ENCODE results near the gene TXNDC9. TPM values are rescaled to one million over a fixed set of nuclear protein-coding genes. Genes with fewer than 3 reads are reported as not detected.
A peak's percentile ranks its signal among the peaks of the same experiment; 100 is the strongest.

TXNDC9 gene
- total and polyA plus RNA-seq, 4 donors: 12.5 to 27.5 (median 20.9) TPM

DNA sequence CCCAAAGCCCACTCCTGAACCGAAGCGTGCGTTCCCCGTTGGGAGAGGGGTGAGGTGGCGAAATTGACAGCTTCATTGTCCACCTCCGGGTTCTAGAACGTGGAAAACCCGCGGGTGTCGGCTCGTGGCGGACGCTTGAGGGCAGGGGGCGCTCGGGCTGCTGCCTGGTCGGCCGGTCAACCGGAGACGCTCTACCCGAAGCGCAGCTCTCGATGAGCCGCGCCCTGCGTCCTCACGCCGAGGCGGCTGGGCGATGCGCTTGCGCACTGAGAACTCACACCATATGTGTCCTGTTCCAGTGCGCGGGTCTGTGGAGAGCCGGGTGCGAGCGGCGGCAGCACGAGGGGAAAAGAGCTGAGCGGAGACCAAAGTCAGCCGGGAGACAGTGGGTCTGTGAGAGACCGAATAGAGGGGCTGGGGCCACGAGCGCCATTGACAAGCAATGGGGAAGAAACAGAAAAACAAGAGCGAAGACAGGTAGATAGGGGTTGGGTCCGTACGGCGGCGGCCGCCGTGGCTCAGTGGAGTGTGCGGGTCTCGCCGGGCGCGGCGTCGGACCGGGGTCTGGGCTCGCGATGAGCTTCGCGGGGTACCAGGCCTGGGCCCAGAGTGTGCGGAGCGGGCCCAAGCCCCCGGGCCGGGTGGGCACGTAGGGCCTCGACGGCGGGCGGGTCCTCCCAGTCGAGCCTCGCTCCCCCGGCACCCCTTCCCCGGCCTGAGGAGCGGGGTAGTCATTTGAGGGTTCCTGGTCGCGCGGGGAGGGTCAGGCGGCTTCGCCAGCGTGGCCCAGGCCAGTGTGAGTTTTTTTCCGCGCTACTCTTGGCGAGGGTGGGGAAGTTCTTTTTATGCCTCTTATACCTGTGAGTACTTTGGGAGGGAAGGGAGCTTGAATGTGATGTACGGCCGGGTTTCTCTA lies 1.2 kb upstream of the TXNDC9 start, which contains the start of gene EIF5B (continued):
- TF ChIP-seq JUND (IDR thresholded peaks at IDR 0.05): no peak
- TF ChIP-seq HNF4A (conservative IDR thresholded peaks at IDR 0.05): peak; percentile 34 to 67
- peak in 1 of 2 donors; percentile 82 for TF ChIP-seq GABPA (IDR thresholded peaks at IDR 0.05 in 1 of 2, conservative IDR thresholded peaks at IDR 0.05 in 1 of 2)
- peak; percentile 49 to 72 for TF ChIP-seq RAD21 (IDR thresholded peaks at IDR 0.05)
- peak; percentile 50 to 84 for TF ChIP-seq RXRA (IDR thresholded peaks at IDR 0.05)
- peak; percentile 75 for TF ChIP-seq SP1 (IDR thresholded peaks at IDR 0.05)
- peak; percentile 16 for TF ChIP-seq NR2F2 (IDR thresholded peaks at IDR 0.05)

DNA sequence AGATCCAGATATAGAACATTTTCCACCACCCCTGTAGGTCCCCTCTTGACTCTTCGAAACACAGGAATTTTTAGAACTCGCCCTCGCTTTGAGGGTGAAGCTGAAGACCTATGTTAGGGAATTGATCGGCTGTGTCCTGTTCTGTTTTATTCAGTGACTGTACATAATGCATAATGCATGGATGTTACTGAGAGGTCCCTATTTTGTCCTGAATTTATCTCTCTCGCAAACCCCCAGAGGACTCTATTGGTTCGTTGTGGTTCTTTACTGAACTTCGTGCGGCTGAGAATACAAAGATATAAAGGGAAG lies 625 bp upstream of the TXNDC9 start:
- TF ChIP-seq, protein P1, sequence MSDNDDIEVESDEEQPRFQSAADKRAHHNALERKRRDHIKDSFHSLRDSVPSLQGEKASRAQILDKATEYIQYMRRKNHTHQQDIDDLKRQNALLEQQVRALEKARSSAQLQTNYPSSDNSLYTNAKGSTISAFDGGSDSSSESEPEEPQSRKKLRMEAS (IDR thresholded peaks at IDR 0.05): no peak
- TF ChIP-seq HNF4A (conservative IDR thresholded peaks at IDR 0.05) (no peak), FOXA2 (IDR thresholded peaks at IDR 0.05) (no peak), HNF4G (IDR thresholded peaks at IDR 0.05) (no peak), JUND (IDR thresholded peaks at IDR 0.05) (no peak), NR2F2 (IDR thresholded peaks at IDR 0.05) (no peak), SP1 (IDR thresholded peaks at IDR 0.05) (no peak), FOXA1 (IDR thresholded peaks at IDR 0.05) (no peak), RXRA (IDR thresholded peaks at IDR 0.05) (no peak), RAD21 (IDR thresholded peaks at IDR 0.05) (no peak), TAF1 (conservative IDR thresholded peaks at IDR 0.05) (no peak), EGR1 (IDR thresholded peaks at IDR 0.05; ENCODE audit: low read depth in 2 of 2) (no peak), YY1 (IDR thresholded peaks at IDR 0.05) (no peak), GABPA (IDR thresholded peaks at IDR 0.05 in 1 of 2, conservative IDR thresholded peaks at IDR 0.05 in 1 of 2) (no peak)
- TF ChIP-seq, protein P2, sequence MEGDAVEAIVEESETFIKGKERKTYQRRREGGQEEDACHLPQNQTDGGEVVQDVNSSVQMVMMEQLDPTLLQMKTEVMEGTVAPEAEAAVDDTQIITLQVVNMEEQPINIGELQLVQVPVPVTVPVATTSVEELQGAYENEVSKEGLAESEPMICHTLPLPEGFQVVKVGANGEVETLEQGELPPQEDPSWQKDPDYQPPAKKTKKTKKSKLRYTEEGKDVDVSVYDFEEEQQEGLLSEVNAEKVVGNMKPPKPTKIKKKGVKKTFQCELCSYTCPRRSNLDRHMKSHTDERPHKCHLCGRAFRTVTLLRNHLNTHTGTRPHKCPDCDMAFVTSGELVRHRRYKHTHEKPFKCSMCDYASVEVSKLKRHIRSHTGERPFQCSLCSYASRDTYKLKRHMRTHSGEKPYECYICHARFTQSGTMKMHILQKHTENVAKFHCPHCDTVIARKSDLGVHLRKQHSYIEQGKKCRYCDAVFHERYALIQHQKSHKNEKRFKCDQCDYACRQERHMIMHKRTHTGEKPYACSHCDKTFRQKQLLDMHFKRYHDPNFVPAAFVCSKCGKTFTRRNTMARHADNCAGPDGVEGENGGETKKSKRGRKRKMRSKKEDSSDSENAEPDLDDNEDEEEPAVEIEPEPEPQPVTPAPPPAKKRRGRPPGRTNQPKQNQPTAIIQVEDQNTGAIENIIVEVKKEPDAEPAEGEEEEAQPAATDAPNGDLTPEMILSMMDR (IDR thresholded peaks at IDR 0.05; ENCODE audit: low read depth, low read length, missing input control): no peak
- TF ChIP-seq, protein P3, sequence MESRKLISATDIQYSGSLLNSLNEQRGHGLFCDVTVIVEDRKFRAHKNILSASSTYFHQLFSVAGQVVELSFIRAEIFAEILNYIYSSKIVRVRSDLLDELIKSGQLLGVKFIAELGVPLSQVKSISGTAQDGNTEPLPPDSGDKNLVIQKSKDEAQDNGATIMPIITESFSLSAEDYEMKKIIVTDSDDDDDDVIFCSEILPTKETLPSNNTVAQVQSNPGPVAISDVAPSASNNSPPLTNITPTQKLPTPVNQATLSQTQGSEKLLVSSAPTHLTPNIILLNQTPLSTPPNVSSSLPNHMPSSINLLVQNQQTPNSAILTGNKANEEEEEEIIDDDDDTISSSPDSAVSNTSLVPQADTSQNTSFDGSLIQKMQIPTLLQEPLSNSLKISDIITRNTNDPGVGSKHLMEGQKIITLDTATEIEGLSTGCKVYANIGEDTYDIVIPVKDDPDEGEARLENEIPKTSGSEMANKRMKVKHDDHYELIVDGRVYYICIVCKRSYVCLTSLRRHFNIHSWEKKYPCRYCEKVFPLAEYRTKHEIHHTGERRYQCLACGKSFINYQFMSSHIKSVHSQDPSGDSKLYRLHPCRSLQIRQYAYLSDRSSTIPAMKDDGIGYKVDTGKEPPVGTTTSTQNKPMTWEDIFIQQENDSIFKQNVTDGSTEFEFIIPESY (IDR thresholded peaks at IDR 0.05): no peak
- TF ChIP-seq, protein P4, sequence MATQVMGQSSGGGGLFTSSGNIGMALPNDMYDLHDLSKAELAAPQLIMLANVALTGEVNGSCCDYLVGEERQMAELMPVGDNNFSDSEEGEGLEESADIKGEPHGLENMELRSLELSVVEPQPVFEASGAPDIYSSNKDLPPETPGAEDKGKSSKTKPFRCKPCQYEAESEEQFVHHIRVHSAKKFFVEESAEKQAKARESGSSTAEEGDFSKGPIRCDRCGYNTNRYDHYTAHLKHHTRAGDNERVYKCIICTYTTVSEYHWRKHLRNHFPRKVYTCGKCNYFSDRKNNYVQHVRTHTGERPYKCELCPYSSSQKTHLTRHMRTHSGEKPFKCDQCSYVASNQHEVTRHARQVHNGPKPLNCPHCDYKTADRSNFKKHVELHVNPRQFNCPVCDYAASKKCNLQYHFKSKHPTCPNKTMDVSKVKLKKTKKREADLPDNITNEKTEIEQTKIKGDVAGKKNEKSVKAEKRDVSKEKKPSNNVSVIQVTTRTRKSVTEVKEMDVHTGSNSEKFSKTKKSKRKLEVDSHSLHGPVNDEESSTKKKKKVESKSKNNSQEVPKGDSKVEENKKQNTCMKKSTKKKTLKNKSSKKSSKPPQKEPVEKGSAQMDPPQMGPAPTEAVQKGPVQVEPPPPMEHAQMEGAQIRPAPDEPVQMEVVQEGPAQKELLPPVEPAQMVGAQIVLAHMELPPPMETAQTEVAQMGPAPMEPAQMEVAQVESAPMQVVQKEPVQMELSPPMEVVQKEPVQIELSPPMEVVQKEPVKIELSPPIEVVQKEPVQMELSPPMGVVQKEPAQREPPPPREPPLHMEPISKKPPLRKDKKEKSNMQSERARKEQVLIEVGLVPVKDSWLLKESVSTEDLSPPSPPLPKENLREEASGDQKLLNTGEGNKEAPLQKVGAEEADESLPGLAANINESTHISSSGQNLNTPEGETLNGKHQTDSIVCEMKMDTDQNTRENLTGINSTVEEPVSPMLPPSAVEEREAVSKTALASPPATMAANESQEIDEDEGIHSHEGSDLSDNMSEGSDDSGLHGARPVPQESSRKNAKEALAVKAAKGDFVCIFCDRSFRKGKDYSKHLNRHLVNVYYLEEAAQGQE (IDR thresholded peaks at IDR 0.05): no peak
- TF ChIP-seq, protein P5, sequence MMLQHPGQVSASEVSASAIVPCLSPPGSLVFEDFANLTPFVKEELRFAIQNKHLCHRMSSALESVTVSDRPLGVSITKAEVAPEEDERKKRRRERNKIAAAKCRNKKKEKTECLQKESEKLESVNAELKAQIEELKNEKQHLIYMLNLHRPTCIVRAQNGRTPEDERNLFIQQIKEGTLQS (IDR thresholded peaks at IDR 0.05): no peak
- Histone ChIP-seq H3K36me3 (ENCODE audit: control insufficient read depth in 4 of 4, insufficient read depth in 3 of 4, low read depth in 1 of 4, low read length in 3 of 4) (peaks cover 0 to 10% (median 6%) of the 10 kb centered on the region in 4 donors), H3K9me3 (ENCODE audit: control insufficient read depth in 4 of 4, low read length in 3 of 4) (no peaks in the 10 kb centered on the region), H3K9ac (ENCODE audit: low read depth in 1 of 2, low read length in 2 of 2) (peak overlapping the region; percentile 83 to 98), H3K27ac (ENCODE audit: low read depth in 1 of 2, low read length in 2 of 2) (peak overlapping the region; percentile 82 to 99), H3K27me3 (ENCODE audit: control insufficient read depth in 4 of 4, insufficient read depth in 4 of 4, low read length in 3 of 4) (no peaks in the 10 kb centered on the region), H3K4me3 (ENCODE audit: low read depth in 1 of 3, low read length in 3 of 3) (peak overlapping the region; percentile 91 to 98 (median 95)), H3K4me1 (ENCODE audit: control insufficient read depth in 4 of 4, insufficient read depth in 4 of 4, low read length in 3 of 4) (peaks cover 6 to 33% (median 25%) of the 10 kb centered on the region in 4 donors)
- no peak for DNase-seq (ENCODE audit: low spot score)
- WGBS: under 1% methylated on average over 8 of the region's 8 CpGs

All from liver (tissue), 9 donors.